Kidney (tissue), 14 donors: ENCODE measurements around the gene C1QL1. TPM values are rescaled to one million over a fixed set of nuclear protein-coding genes. Genes with fewer than 3 reads are reported as not detected.
"Not testable (repeated sequence)": the region's sequence is repeated elsewhere in the genome, so short reads cannot be mapped to it uniquely, and the experiment has no call there.

Source experiments
- DNase-seq, 5 donors: peaks; one replicate each; pipeline ENCODE4 v3.0.0-alpha.2; 2013 to 2020
- FAIRE-seq: peaks from 2 replicates; lab custom pipeline; 2012; peaks lifted over from hg19 to GRCh38; lab: Jason Lieb, UNC
- H3K27ac ChIP-seq, 2 donors: one replicate each; pipeline ENCODE4 v1.7.0; 2013; ENCODE audit warnings: low read depth in 2 of 2, low read length in 2 of 2, inconsistent platforms in 1 of 2
- H3K27me3 ChIP-seq: one replicate; pipeline ENCODE4 v1.7.1; 2013; ENCODE audit warnings: low read length, inconsistent platforms; ENCODE audit not compliant: control insufficient read depth, insufficient read depth
- H3K36me3 ChIP-seq, 3 donors: one replicate each; pipeline versions ENCODE4 v1.7.0 to v1.7.1; 2013; ENCODE audit warnings: low read length in 3 of 3, control low read depth in 1 of 3, inconsistent platforms in 1 of 3; ENCODE audit not compliant: insufficient read depth in 3 of 3, control insufficient read depth in 2 of 3
- H3K4me1 ChIP-seq, 3 donors: one replicate each; pipeline versions ENCODE4 v1.7.0 to v1.7.1; 2013; ENCODE audit warnings: low read length in 3 of 3, inconsistent platforms in 1 of 3, low read depth in 1 of 3; ENCODE audit not compliant: control insufficient read depth in 2 of 3, insufficient read depth in 2 of 3
- H3K4me3 ChIP-seq, 3 donors: one replicate each; pipeline versions ENCODE4 v1.7.0 to v1.8.1; 2013; ENCODE audit warnings: low read length in 3 of 3, control low read depth in 1 of 3, inconsistent platforms in 1 of 3
- H3K9ac ChIP-seq, 3 donors: one replicate each; pipeline versions ENCODE4 v1.7.0 to v1.7.1; 2013; ENCODE audit warnings: low read length in 3 of 3, control low read depth in 1 of 3, inconsistent platforms in 1 of 3
- H3K9me3 ChIP-seq, 3 donors: one replicate each; pipeline versions ENCODE4 v1.7.0 to v1.7.1; 2013; ENCODE audit warnings: low read length in 3 of 3, control low read depth in 1 of 3, inconsistent platforms in 1 of 3; ENCODE audit not compliant: control insufficient read depth in 2 of 3, insufficient read depth in 1 of 3
- CTCF ChIP-seq: IDR thresholded peaks from 3 replicates; pipeline ENCODE4 v1.5.1; 2012; ENCODE audit warnings: mild to moderate bottlenecking, moderate library complexity, borderline replicate concordance; ENCODE audit not compliant: insufficient read depth; ENCODE audit errors: extremely low read depth
- intact Hi-C: fragments of 100-400 bp; cut with DNase I; formaldehyde crosslinking; loops from one replicate; pipeline ENCODE4 v1.11.1; 2022
- polyA plus RNA-seq: library from polyadenylated mRNA; stranded (reverse); fragments of 350-450 nt; fragmentation: Illumina TruSeq; extraction: RNeasy Lipid Tissue Mini Kit (QIAGEN cat#74804); gene quantifications from one replicate; pipeline ENCODE4 v1.2.3, GENCODE V29; 2014; ENCODE audit warnings: low read depth, low replicate concordance; ENCODE audit not compliant: insufficient read depth
- total RNA-seq: library from RNA; stranded (reverse); fragmentation: NEBNext Ultra II Directional; extraction: Animal tissue kit (Norgen Biotek cat#: 25700); gene quantifications from one replicate; pipeline ENCODE4 v1.2.1, GENCODE V29; 2021
- donor health status: control.
- donor health status: control.
- donor health status: control.
- donor health status: control.
- donor health status: control.
- donor health status: DM: yes; HTN: yes; CAD: no.
- donor health status: Normal renal cell carcinoma (clear cell type).

C1QL1 gene
- total and polyA plus RNA-seq, 2 donors from 2014 or later, result 0.76 to 25.4 TPM

GRCh38 chr17:44947461-44948314 lies 20.4 kb downstream of the C1QL1 start, which contains the start of gene KIF18B:
Gene KIF18B (minus strand): TSS chr17:44947773. CDS start chr17:44936344, 11,429 bp downstream.
- H3K9ac ChIP-seq, result peak within 1 kb of the TSS; percentile 7 to 91 (median 68)
- intact Hi-C loops, result no loop called here
- no peak for TF ChIP-seq CTCF
- H3K4me1 ChIP-seq, result peaks cover 0 to 8% (median 3%) of the 10 kb centered on the region in 3 donors
- peak within 1 kb of the TSS; percentile 75 to 98 (median 75) for H3K4me3 ChIP-seq
- peak; percentile 93 to 97 (median 94) for DNase-seq
- no peaks in the 10 kb centered on the region for H3K36me3 ChIP-seq
- H3K27ac ChIP-seq, result no peak within 1 kb of the TSS
- no peaks in the 10 kb centered on the region for H3K27me3 ChIP-seq
- no peak for FAIRE-seq
- H3K9me3 ChIP-seq, result no peaks in the 10 kb centered on the region

GRCh38 chr17:44945652-44946051 lies 22.5 kb downstream of the C1QL1 start:
- FAIRE-seq, H3K36me3 ChIP-seq, H3K27ac ChIP-seq, H3K9ac ChIP-seq, H3K27me3 ChIP-seq, H3K4me1 ChIP-seq, H3K4me3 ChIP-seq, H3K9me3 ChIP-seq, intact Hi-C loops: not testable (repeated sequence)
- peak in 1 of 5 donors; percentile 10 for DNase-seq

GRCh38 chr17:44942456-44942855 lies 25.6 kb downstream of the C1QL1 start:
- no peak overlapping the region for H3K4me3 ChIP-seq
- H3K36me3 ChIP-seq, result no peaks in the 10 kb centered on the region
- no peak overlapping the region for H3K27ac ChIP-seq
- peaks cover 0 to 4% (median 3%) of the 10 kb centered on the region in 3 donors for H3K4me1 ChIP-seq
- peak in 1 of 5 donors; percentile 51 for DNase-seq
- no peak for TF ChIP-seq CTCF
- no peak for FAIRE-seq
- H3K9ac ChIP-seq, result no peak overlapping the region
- no peaks in the 10 kb centered on the region for H3K9me3 ChIP-seq
- intact Hi-C loops, result no loop called here
- H3K27me3 ChIP-seq, result no peaks in the 10 kb centered on the region

GRCh38 chr17:44941712-44942331 lies 26.3 kb downstream of the C1QL1 start:
- Histone ChIP-seq H3K27ac (no peak overlapping the region), H3K4me3 (no peak overlapping the region), H3K9me3 (no peaks in the 10 kb centered on the region), H3K4me1 (no peaks in the 10 kb centered on the region), H3K36me3 (no peaks in the 10 kb centered on the region), H3K9ac (no peak overlapping the region), H3K27me3 (no peaks in the 10 kb centered on the region)
- DNase-seq (peak in 2 of 5 donors; percentile 24 to 41), FAIRE-seq (no peak)
- intact Hi-C loops, result no loop called here
- TF ChIP-seq CTCF, result no peak
